Liver (tissue), 9 donors: Measurements from ENCODE around the gene MAP3K21. TPM values are rescaled to one million over a fixed set of nuclear protein-coding genes. Genes with fewer than 3 reads are reported as not detected.

Source experiments
- DNase-seq: peaks from one replicate; pipeline ENCODE4 v3.0.0-alpha.2; 2017; ENCODE audit warnings: low spot score
- H3K27ac ChIP-seq, 2 donors: one replicate each; pipeline ENCODE4 v1.7.0; 2013; ENCODE audit warnings: inconsistent platforms in 2 of 2, low read length in 2 of 2, control low read depth in 1 of 2, low read depth in 1 of 2, mild to moderate bottlenecking in 1 of 2
- H3K27me3 ChIP-seq, 4 donors: one replicate each; pipeline versions ENCODE4 v1.6.1 to v1.7.0; 2013; ENCODE audit warnings: low read length in 3 of 4, inconsistent platforms in 1 of 4, mild to moderate bottlenecking in 1 of 4, moderate library complexity in 1 of 4; ENCODE audit not compliant: control insufficient read depth in 4 of 4, insufficient read depth in 4 of 4
- H3K36me3 ChIP-seq, 4 donors: one replicate each; pipeline versions ENCODE4 v1.6.1 to v1.7.0; 2013; ENCODE audit warnings: low read length in 3 of 4, mild to moderate bottlenecking in 3 of 4, low read depth in 1 of 4, moderate library complexity in 1 of 4; ENCODE audit not compliant: control insufficient read depth in 4 of 4, insufficient read depth in 3 of 4
- H3K4me1 ChIP-seq, 4 donors: one replicate each; pipeline versions ENCODE4 v1.6.1 to v1.7.0; 2013; ENCODE audit warnings: low read length in 3 of 4, mild to moderate bottlenecking in 3 of 4, moderate library complexity in 1 of 4; ENCODE audit not compliant: control insufficient read depth in 4 of 4, insufficient read depth in 4 of 4
- H3K4me3 ChIP-seq, 3 donors: one replicate each; pipeline versions ENCODE4 v1.6.1 to v1.7.0; 2013; ENCODE audit warnings: low read length in 3 of 3, control low read depth in 1 of 3, low read depth in 1 of 3, mild to moderate bottlenecking in 1 of 3
- H3K9ac ChIP-seq, 2 donors: one replicate each; pipeline ENCODE4 v1.7.0; 2013; ENCODE audit warnings: low read length in 2 of 2, mild to moderate bottlenecking in 2 of 2, moderate library complexity in 2 of 2, control low read depth in 1 of 2, low read depth in 1 of 2
- H3K9me3 ChIP-seq, 4 donors: one replicate each; pipeline versions ENCODE4 v1.6.1 to v1.7.0; 2013; ENCODE audit warnings: low read length in 3 of 4; ENCODE audit not compliant: control insufficient read depth in 4 of 4
- ATF3 ChIP-seq: IDR thresholded peaks from 2 replicates; pipeline ENCODE4 v1.6.1; 2016; ENCODE audit warnings: antibody characterized with exemption
- EGR1 ChIP-seq, 2 donors: IDR thresholded peaks; 2 replicates each; pipeline ENCODE4 v1.6.1; 2016 to 2018; ENCODE audit warnings: antibody characterized with exemption in 2 of 2, low read depth in 2 of 2
- FOXA2 ChIP-seq: IDR thresholded peaks from 2 replicates; pipeline ENCODE4 v1.6.1; 2016; ENCODE audit warnings: antibody characterized with exemption
- HNF4A ChIP-seq, 2 donors: conservative IDR thresholded peaks; 2 replicates each; pipeline ENCODE4 v1.6.1; 2016; ENCODE audit warnings: antibody characterized with exemption in 2 of 2, mild to moderate bottlenecking in 2 of 2
- JUND ChIP-seq, 2 donors: IDR thresholded peaks; 2 replicates each; pipeline ENCODE4 v1.6.1; 2016; ENCODE audit warnings: antibody characterized with exemption in 2 of 2
- NR2F2 ChIP-seq: IDR thresholded peaks from 2 replicates; pipeline ENCODE4 v1.6.1; 2016; ENCODE audit warnings: antibody characterized with exemption
- RAD21 ChIP-seq, 2 donors: IDR thresholded peaks; 2 replicates each; pipeline ENCODE4 v1.6.1; 2016; ENCODE audit warnings: antibody characterized with exemption in 2 of 2, mild to moderate bottlenecking in 2 of 2
- RXRA ChIP-seq, 2 donors: IDR thresholded peaks; 2 replicates each; pipeline ENCODE4 v1.6.1; 2017 to 2018; ENCODE audit warnings: antibody characterized with exemption in 2 of 2, mild to moderate bottlenecking in 1 of 2
- SP1 ChIP-seq: IDR thresholded peaks from 2 replicates; pipeline ENCODE4 v1.6.1; 2018; ENCODE audit warnings: antibody characterized with exemption, mild to moderate bottlenecking
- TAF1 ChIP-seq: conservative IDR thresholded peaks from 2 replicates; pipeline ENCODE4 v1.6.1; 2016; ENCODE audit warnings: antibody characterized with exemption, mild to moderate bottlenecking
- WGBS: extraction: QIAGEN DNeasy Blood & Tissue Kit; methylation state at CpG from one replicate; pipeline ENCODE4 v1.1.7; 2013; 5-methylcytosine and 5-hydroxymethylcytosine counted together
- polyA plus RNA-seq, 2 donors: library from polyadenylated mRNA; stranded (reverse) in 1 of 2; unstranded in 1 of 2; fragments of 200-250 nt in 1 of 2; fragments of >200 nt in 1 of 2; fragmentation: Nextera tagmentation in 1 of 2; extraction: Ambion mirVana in 1 of 2; gene quantifications; one replicate each; pipeline versions ENCODE4 v1.2.1 to v1.2.3, GENCODE V29; 2013 to 2015
- total RNA-seq, 2 donors: library from RNA; depleted of rRNA; stranded (reverse); fragments of >200 nt; gene quantifications; one replicate each; pipeline ENCODE4 v1.2.3, GENCODE V29; 2014
- TF ChIP-seq, protein P1 (sequence below): IDR thresholded peaks from 2 replicates; pipeline ENCODE4 v1.6.1; 2016; ENCODE audit warnings: antibody characterized with exemption
- TF ChIP-seq, protein P2 (sequence below): IDR thresholded peaks from 2 replicates; pipeline ENCODE4 v1.6.1; 2016; ENCODE audit warnings: antibody characterized with exemption
- TF ChIP-seq, protein P3 (sequence below): IDR thresholded peaks from 2 replicates; pipeline ENCODE4 v1.6.1; 2016; ENCODE audit warnings: antibody characterized with exemption, mild to moderate bottlenecking
- TF ChIP-seq, protein P4 (sequence below): fragments of 150-350 bp; IDR thresholded peaks from 2 replicates; pipeline ENCODE4 v1.5.1; 2017; ENCODE audit warnings: improper control_type of control experiment, low read depth, low read length; ENCODE audit not compliant: missing input control
- donor health status: healthy.
- donor health status: healthy.
- donor health status: healthy.
- donor health status: healthy.
- donor health status: healthy.

The MAP3K21 gene
- total and polyA plus RNA-seq, 4 donors = 0.51 to 7.3 (median 1.6) TPM

DNA sequence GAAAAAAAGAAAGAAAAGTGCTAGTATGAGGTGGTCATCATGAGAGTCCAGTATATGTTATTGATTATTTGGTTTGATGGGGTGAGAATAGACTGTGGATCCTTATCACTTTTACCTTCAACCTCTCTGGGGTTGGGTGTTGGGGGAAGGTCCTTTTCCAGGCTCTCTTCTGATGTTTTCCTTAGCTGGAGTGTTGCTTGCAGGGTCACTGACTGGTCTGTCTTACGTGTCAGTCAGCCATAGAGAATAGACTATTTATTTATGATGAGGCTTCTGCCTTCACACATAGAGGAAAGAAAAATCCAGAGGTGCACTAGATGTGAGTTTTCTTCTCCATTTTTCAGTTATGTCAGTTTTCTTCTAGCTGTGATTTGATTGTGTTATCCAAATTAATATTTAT, 36.5 kb downstream of the MAP3K21 start:
- Histone ChIP-seq H3K27ac (peak overlapping the region in 1 of 2 donors; percentile 73), H3K36me3 (no peaks in the 10 kb centered on the region), H3K4me1 (peaks cover 2 to 51% (median 42%) of the 10 kb centered on the region in 4 donors), H3K9ac (peak overlapping the region in 1 of 2 donors; percentile 33), H3K4me3 (peak overlapping the region in 1 of 3 donors; percentile 29), H3K9me3 (no peaks in the 10 kb centered on the region), H3K27me3 (no peaks in the 10 kb centered on the region)
- 14% methylated on average over 1 of the region's 1 CpG for WGBS
- peak in 1 of 2 donors; percentile 7 for TF ChIP-seq RXRA (IDR thresholded peaks at IDR 0.05)
- no peak for TF ChIP-seq SP1
- no peak for DNase-seq

GRCh38 chr1:233364695-233365539, 37.4 kb downstream of the MAP3K21 start:
- 76% methylated on average over 5 of the region's 5 CpGs for WGBS
- Histone ChIP-seq H3K4me1 (peaks cover 2 to 43% (median 36%) of the 10 kb centered on the region in 4 donors), H3K9me3 (no peaks in the 10 kb centered on the region)

GRCh38 chr1:233366575-233366974, 39.1 kb downstream of the MAP3K21 start:
- Histone ChIP-seq H3K27ac (no peak overlapping the region), H3K4me1 (peaks cover 0 to 28% (median 19%) of the 10 kb centered on the region in 4 donors), H3K9ac (no peak overlapping the region), H3K27me3 (no peaks in the 10 kb centered on the region), H3K4me3 (no peak overlapping the region), H3K9me3 (no peaks in the 10 kb centered on the region), H3K36me3 (no peaks in the 10 kb centered on the region)
- DNase-seq = no peak
- 62% methylated on average over 3 of the region's 3 CpGs for WGBS
- TF ChIP-seq, protein P1, sequence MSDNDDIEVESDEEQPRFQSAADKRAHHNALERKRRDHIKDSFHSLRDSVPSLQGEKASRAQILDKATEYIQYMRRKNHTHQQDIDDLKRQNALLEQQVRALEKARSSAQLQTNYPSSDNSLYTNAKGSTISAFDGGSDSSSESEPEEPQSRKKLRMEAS = no peak
- TF ChIP-seq HNF4A (conservative IDR thresholded peaks at IDR 0.05) (no peak), FOXA2 (no peak), ATF3 (no peak), JUND (IDR thresholded peaks at IDR 0.05) (no peak), EGR1 (IDR thresholded peaks at IDR 0.05; ENCODE audit: low read depth in 2 of 2) (no peak), TAF1 (no peak), RXRA (IDR thresholded peaks at IDR 0.05) (no peak), NR2F2 (no peak)
- TF ChIP-seq, protein P2, sequence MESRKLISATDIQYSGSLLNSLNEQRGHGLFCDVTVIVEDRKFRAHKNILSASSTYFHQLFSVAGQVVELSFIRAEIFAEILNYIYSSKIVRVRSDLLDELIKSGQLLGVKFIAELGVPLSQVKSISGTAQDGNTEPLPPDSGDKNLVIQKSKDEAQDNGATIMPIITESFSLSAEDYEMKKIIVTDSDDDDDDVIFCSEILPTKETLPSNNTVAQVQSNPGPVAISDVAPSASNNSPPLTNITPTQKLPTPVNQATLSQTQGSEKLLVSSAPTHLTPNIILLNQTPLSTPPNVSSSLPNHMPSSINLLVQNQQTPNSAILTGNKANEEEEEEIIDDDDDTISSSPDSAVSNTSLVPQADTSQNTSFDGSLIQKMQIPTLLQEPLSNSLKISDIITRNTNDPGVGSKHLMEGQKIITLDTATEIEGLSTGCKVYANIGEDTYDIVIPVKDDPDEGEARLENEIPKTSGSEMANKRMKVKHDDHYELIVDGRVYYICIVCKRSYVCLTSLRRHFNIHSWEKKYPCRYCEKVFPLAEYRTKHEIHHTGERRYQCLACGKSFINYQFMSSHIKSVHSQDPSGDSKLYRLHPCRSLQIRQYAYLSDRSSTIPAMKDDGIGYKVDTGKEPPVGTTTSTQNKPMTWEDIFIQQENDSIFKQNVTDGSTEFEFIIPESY = no peak
- TF ChIP-seq, protein P3, sequence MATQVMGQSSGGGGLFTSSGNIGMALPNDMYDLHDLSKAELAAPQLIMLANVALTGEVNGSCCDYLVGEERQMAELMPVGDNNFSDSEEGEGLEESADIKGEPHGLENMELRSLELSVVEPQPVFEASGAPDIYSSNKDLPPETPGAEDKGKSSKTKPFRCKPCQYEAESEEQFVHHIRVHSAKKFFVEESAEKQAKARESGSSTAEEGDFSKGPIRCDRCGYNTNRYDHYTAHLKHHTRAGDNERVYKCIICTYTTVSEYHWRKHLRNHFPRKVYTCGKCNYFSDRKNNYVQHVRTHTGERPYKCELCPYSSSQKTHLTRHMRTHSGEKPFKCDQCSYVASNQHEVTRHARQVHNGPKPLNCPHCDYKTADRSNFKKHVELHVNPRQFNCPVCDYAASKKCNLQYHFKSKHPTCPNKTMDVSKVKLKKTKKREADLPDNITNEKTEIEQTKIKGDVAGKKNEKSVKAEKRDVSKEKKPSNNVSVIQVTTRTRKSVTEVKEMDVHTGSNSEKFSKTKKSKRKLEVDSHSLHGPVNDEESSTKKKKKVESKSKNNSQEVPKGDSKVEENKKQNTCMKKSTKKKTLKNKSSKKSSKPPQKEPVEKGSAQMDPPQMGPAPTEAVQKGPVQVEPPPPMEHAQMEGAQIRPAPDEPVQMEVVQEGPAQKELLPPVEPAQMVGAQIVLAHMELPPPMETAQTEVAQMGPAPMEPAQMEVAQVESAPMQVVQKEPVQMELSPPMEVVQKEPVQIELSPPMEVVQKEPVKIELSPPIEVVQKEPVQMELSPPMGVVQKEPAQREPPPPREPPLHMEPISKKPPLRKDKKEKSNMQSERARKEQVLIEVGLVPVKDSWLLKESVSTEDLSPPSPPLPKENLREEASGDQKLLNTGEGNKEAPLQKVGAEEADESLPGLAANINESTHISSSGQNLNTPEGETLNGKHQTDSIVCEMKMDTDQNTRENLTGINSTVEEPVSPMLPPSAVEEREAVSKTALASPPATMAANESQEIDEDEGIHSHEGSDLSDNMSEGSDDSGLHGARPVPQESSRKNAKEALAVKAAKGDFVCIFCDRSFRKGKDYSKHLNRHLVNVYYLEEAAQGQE = no peak
- TF ChIP-seq, protein P4, sequence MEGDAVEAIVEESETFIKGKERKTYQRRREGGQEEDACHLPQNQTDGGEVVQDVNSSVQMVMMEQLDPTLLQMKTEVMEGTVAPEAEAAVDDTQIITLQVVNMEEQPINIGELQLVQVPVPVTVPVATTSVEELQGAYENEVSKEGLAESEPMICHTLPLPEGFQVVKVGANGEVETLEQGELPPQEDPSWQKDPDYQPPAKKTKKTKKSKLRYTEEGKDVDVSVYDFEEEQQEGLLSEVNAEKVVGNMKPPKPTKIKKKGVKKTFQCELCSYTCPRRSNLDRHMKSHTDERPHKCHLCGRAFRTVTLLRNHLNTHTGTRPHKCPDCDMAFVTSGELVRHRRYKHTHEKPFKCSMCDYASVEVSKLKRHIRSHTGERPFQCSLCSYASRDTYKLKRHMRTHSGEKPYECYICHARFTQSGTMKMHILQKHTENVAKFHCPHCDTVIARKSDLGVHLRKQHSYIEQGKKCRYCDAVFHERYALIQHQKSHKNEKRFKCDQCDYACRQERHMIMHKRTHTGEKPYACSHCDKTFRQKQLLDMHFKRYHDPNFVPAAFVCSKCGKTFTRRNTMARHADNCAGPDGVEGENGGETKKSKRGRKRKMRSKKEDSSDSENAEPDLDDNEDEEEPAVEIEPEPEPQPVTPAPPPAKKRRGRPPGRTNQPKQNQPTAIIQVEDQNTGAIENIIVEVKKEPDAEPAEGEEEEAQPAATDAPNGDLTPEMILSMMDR = no peak

More at GRCh38 chr1:233364695-233365539, 37.4 kb downstream of the MAP3K21 start:
- Histone ChIP-seq H3K27ac (peak overlapping the region; percentile 11 to 73), H3K4me3 (peak overlapping the region in 1 of 3 donors; percentile 29), H3K36me3 (no peaks in the 10 kb centered on the region), H3K27me3 (no peaks in the 10 kb centered on the region), H3K9ac (no peak overlapping the region)
- TF ChIP-seq HNF4A (conservative IDR thresholded peaks at IDR 0.05) = peak in 1 of 2 donors; percentile 14
- TF ChIP-seq RAD21 (IDR thresholded peaks at IDR 0.05) = peak; percentile 81
- TF ChIP-seq, protein P4 = peak; percentile 76
- no peak for TF ChIP-seq JUND (IDR thresholded peaks at IDR 0.05)
- TF ChIP-seq NR2F2 = no peak
- no peak for DNase-seq
